Measurements from ENCODE around the gene RPRD1A.

DNA sequence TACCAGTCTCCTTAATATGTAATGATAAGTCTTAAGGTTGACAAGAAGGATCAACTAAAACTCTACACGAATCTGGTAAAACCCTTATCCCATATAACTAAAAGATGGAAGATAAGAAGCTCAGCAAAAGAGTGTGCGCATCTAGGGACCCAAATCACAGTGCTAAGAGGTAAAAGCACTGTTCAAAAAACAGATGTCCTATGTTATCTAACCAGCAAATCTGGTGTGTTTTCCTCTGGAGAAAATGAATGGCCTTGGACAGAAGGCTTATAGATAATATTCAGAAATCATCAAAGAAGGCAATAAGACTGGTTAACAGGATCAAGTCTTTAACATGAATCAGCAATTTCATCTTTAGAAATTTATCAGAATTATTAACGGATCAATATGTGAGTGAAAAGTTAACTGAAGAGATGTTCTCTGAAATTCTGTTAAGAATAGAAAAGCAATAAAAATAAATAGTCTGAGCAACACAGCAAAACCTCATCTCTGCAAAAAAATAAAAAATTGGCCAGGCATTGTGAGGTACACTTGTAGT, 47.1 kb downstream of the RPRD1A start:
- TF ChIP-seq GATA2 (IDR thresholded peaks at IDR 0.05; ENCODE audit: low read depth, low read length), result peak; percentile 89; the same call in 1 of the 2 replicates
- TF ChIP-seq GATA3 (IDR thresholded peaks at IDR 0.05; ENCODE audit: low read depth, low read length), result peak; percentile 99

Data from SH-SY5Y (cell line).